Tibial nerve (tissue), 4 donors: ENCODE measurements around the gene SLC17A7. TPM values are rescaled to one million over a fixed set of nuclear protein-coding genes. Genes with fewer than 3 reads are reported as not detected.

Source experiments
- DNase-seq, 2 donors: peaks; one replicate each; pipeline ENCODE4 v3.0.0-alpha.2; 2019; ENCODE audit warnings: low spot score in 2 of 2
- H3K27ac ChIP-seq, 4 donors: fragments of 200-600 bp; sonication (generic) in 3 of 4; one replicate each; pipeline ENCODE4 v1.5.1; 2017 to 2019; ENCODE audit warnings: mild to moderate bottlenecking in 1 of 4
- H3K27me3 ChIP-seq, 2 donors: fragments of 200-600 bp; sonication (generic) in 1 of 2; one replicate each; pipeline versions ENCODE4 v1.5.1 to v1.6.0; 2017 to 2019
- H3K36me3 ChIP-seq, 3 donors: fragments of 200-600 bp; sonication (generic); one replicate each; pipeline ENCODE4 v1.5.1; 2018 to 2019
- H3K4me1 ChIP-seq, 4 donors: fragments of 200-600 bp; sonication (generic) in 3 of 4; one replicate each; pipeline ENCODE4 v1.5.1; 2017 to 2019
- H3K4me3 ChIP-seq, 4 donors: fragments of 200-600 bp; sonication (generic) in 3 of 4; one replicate each; pipeline ENCODE4 v1.5.1; 2017 to 2019; ENCODE audit warnings: mild to moderate bottlenecking in 1 of 4, moderate library complexity in 1 of 4
- H3K9me3 ChIP-seq, 4 donors: fragments of 200-600 bp; sonication (generic) in 3 of 4; one replicate each; pipeline ENCODE4 v1.5.1; 2017 to 2019
- EP300 ChIP-seq, 2 donors: sonication (generic); formaldehyde crosslinking; IDR thresholded peaks; one replicate each; pipeline ENCODE4 v1.6.1; 2017; ENCODE audit warnings: antibody characterized with exemption in 2 of 2, mild to moderate bottlenecking in 1 of 2
- POLR2A ChIP-seq, 2 donors: fragments of 450-650 bp; IDR thresholded peaks; one replicate each; pipeline ENCODE4 v1.6.1; 2017; ENCODE audit warnings: antibody characterized with exemption in 2 of 2, mild to moderate bottlenecking in 2 of 2, moderate library complexity in 2 of 2
- WGBS, 2 donors: methylation state at CpG; one replicate each; pipeline ENCODE4 v1.1.5; 2018; 5-methylcytosine and 5-hydroxymethylcytosine counted together
- total RNA-seq, 4 donors: library from RNA; depleted of rRNA; stranded (reverse); fragments of >200 nt; gene quantifications; one replicate each; pipeline ENCODE4 v1.1.0, GENCODE V29; 2016
- TF ChIP-seq, protein P1 (sequence below), 5 experiments: fragments of 200-600 bp in 3 of 5; fragments of 450-650 bp in 2 of 5; sonication (generic) in 3 of 5; IDR thresholded peaks; one replicate each; pipeline ENCODE4 v1.5.1; 2016 to 2019; ENCODE audit warnings: antibody characterized with exemption in 5 of 5, mild to moderate bottlenecking in 3 of 5, moderate library complexity in 2 of 5

The SLC17A7 gene
- total RNA-seq, 4 donors from 2014 or later, result 2.4 to 7.1 (median 6.2) TPM

DNA sequence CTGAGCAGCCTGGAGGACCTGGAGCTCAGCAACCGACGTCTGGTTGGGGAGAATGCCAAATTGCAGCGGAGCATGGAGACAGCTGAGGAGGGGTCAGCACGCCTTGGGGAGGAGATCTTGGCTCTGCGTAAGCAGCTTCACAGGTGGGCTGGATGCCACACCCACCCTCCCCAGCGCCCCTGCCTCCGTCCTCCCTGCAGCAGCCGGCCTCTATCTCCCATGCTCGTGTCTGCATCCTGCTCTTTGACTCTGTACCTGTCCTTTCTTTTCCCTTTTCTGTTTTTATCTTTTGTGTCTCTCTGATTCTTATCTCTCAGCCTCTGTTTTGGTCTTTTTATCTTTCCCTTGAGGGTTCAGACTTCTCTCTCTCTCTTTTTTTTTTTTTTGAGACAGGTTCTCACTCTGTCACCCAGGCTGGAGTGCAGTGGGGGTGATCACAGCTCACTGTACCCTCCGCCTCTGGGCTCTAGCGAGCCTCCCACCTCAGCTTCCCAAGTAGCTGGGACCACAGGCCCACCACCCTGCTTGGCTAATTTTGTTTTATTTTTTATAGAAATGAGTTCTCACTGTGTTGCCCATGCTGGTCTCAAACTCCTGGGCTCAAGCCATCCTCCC is 43.2 kb downstream of the SLC17A7 start:
- DNase-seq, result no peak
- peaks cover 0 to 11% of the 10 kb centered on the region in 2 donors for H3K27me3 ChIP-seq
- no peaks in the 10 kb centered on the region for H3K9me3 ChIP-seq
- H3K4me3 ChIP-seq, result no peak overlapping the region
- TF ChIP-seq EP300 (IDR thresholded peaks at IDR 0.05) (no peak), POLR2A (IDR thresholded peaks at IDR 0.05) (no peak)
- TF ChIP-seq, protein P1, sequence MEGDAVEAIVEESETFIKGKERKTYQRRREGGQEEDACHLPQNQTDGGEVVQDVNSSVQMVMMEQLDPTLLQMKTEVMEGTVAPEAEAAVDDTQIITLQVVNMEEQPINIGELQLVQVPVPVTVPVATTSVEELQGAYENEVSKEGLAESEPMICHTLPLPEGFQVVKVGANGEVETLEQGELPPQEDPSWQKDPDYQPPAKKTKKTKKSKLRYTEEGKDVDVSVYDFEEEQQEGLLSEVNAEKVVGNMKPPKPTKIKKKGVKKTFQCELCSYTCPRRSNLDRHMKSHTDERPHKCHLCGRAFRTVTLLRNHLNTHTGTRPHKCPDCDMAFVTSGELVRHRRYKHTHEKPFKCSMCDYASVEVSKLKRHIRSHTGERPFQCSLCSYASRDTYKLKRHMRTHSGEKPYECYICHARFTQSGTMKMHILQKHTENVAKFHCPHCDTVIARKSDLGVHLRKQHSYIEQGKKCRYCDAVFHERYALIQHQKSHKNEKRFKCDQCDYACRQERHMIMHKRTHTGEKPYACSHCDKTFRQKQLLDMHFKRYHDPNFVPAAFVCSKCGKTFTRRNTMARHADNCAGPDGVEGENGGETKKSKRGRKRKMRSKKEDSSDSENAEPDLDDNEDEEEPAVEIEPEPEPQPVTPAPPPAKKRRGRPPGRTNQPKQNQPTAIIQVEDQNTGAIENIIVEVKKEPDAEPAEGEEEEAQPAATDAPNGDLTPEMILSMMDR (IDR thresholded peaks at IDR 0.05), result no peak
- no peaks in the 10 kb centered on the region for H3K4me1 ChIP-seq
- WGBS, 2 donors, result 56 to 65% methylated on average over 11 of the region's 11 CpGs
- H3K36me3 ChIP-seq, result no peaks in the 10 kb centered on the region
- no peak overlapping the region for H3K27ac ChIP-seq

DNA sequence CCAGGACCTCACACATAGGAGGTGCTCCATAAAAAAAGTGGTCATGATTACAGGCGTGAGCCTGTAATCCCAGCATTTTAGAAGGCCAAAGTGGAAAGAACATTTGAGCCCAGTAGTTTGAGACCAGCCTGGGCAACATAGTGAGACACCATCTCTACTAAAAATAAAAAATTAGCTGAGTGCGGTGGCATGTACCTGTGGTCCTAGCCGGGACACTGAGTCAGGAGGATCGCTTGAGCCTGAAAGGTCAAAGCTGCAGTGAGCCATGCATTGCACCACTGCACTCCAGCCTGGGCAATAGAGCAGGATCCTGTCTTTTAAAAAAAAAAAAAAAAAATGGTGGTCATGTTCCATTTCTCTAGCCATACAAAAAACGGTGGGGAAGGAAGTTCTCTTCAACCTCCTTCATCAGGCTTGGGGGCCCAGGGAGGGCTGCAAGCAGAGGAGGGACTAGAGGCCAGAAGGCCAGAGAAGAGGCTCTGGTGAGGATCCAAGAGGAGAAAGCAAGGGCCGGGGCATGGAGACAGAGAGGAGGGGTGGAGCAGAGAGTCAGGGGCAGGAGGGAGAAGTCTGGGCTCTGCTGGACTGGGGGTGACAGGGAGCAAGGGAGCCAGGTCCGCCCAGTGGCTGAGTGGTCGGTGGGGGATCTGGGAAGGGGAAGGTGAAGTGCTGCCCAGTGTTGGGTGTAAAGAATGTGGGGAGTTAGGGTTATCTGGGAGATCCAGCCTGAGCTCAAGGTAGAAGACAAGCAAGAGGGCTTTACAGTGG is 44.4 kb downstream of the SLC17A7 start:
- WGBS, 2 donors, result 73 to 76% methylated on average over 8 of the region's 8 CpGs
- no peak for DNase-seq
- peaks cover 0 to 11% of the 10 kb centered on the region in 2 donors for H3K27me3 ChIP-seq
- H3K9me3 ChIP-seq, result no peaks in the 10 kb centered on the region
- H3K4me1 ChIP-seq, result no peaks in the 10 kb centered on the region
- TF ChIP-seq POLR2A (IDR thresholded peaks at IDR 0.05) (no peak), EP300 (IDR thresholded peaks at IDR 0.05) (no peak)
- TF ChIP-seq, protein P1 (IDR thresholded peaks at IDR 0.05), result no peak
- no peak overlapping the region for H3K27ac ChIP-seq
- no peak overlapping the region for H3K4me3 ChIP-seq
- no peaks in the 10 kb centered on the region for H3K36me3 ChIP-seq

DNA sequence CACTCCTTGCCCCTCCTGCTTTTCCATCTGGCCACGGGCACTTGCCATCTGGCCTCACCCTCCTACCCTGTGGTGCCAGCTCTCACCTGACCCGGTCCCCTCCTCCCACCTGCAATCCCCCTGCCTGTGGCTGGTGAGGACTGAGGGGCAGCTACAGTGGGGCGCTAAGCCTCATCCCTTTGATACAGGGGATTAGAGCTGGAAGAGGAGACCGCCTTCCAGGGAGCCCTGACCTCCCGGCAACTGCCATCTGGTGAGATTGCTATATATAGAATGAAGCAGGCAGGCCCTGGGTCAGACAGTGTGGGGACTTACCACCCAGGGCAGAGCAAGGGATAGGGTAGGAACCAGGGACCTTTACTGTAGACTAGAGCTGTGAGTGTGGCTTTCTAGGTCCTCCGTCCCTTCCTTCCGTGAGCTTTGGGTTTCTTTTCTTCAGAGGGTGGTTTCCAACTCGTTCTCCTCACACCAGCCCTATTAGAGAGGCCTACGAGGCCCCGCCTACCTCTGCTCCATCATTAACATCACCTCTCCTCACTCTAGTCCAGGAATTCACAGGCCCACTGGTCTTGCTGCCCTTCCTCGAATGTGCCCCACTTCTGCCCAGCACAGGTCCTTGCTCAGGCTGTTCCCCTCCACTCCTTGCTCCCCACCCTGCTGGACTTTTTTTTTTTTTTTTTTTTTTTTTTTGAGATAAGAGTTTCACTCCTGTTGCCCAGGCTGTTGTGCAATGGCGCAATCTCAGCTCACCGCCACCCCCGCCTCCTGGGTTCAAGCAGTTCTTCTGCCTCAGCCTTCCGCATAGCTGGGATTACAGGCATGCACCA is 45.5 kb downstream of the SLC17A7 start:
- Histone ChIP-seq H3K36me3 (no peaks in the 10 kb centered on the region), H3K27ac (no peak overlapping the region), H3K27me3 (peaks cover 0 to 11% of the 10 kb centered on the region in 2 donors), H3K4me3 (no peak overlapping the region), H3K9me3 (no peaks in the 10 kb centered on the region), H3K4me1 (no peaks in the 10 kb centered on the region)
- 71 to 86% methylated on average over 15 of the region's 15 CpGs for WGBS, 2 donors
- no peak for TF ChIP-seq POLR2A (IDR thresholded peaks at IDR 0.05)
- no peak for TF ChIP-seq EP300 (IDR thresholded peaks at IDR 0.05)
- TF ChIP-seq, protein P1 (IDR thresholded peaks at IDR 0.05), result no peak
- DNase-seq, result no peak

DNA sequence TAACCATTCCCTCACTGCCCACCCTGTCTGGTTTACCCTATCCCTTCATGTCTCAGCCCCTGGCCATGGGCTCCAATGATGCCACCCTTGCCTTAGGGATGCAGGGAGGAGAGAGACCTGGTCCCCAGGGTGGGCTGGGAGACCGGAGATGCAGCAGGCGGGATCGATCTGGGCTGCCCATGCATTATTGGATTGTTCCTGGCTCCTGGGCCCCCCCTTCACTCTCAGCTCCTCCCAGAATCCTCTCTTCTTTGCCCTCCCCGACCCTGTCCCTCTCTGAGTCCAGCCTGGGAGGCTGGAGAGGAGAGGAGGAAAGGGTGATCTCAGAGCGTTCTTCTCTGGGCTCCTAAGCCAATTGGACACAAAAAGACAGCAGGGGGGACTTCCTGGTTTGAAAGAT is 47.4 kb downstream of the SLC17A7 start:
- WGBS, 2 donors, result 41 to 50% methylated on average over 4 to 5 of the region's 5 CpGs
- Histone ChIP-seq H3K4me3 (no peak overlapping the region), H3K4me1 (no peaks in the 10 kb centered on the region), H3K9me3 (no peaks in the 10 kb centered on the region), H3K27me3 (peaks cover 0 to 28% of the 10 kb centered on the region in 2 donors), H3K27ac (no peak overlapping the region), H3K36me3 (no peaks in the 10 kb centered on the region)
- DNase-seq, result no peak
- TF ChIP-seq, protein P1 (IDR thresholded peaks at IDR 0.05), result no peak
- TF ChIP-seq POLR2A (IDR thresholded peaks at IDR 0.05) (no peak), EP300 (IDR thresholded peaks at IDR 0.05) (no peak)
